Activated CD4-positive, alpha-beta memory T cell treated with anti-CD3 and anti-CD28 coated beads for 36 hours (primary cell): ENCODE data around the gene TMEM42. TPM values are rescaled to one million over a fixed set of nuclear protein-coding genes. Genes with fewer than 3 reads are reported as not detected.
"Not testable (repeated sequence)": the region's sequence is repeated elsewhere in the genome, so short reads cannot be mapped to it uniquely, and the experiment has no call there.

Experiments
- CTCF ChIA-PET: fragments of 350-600 bp; sonication (Branson Sonifier 250); formaldehyde crosslinking; loops from one replicate; lab custom pipeline; 2021; ENCODE audit warnings: antibody characterized with exemption, inconsistent platforms; lab: Charles Lee
- POLR2A ChIA-PET: fragments of 350-600 bp; sonication (Branson Sonifier 250); formaldehyde crosslinking; loops from one replicate; lab custom pipeline; 2021; ENCODE audit warnings: antibody characterized with exemption; lab: Charles Lee
- DNase-seq: peaks from one replicate; pipeline ENCODE4 v3.0.0-alpha.2; 2020
- H3K27ac Mint-ChIP-seq: one replicate; pipeline ENCODE4 v1.8.0; 2021; ENCODE audit warnings: mixed read lengths
- H3K27me3 Mint-ChIP-seq: one replicate; pipeline ENCODE4 v1.8.0; 2021; ENCODE audit warnings: mixed read lengths
- H3K36me3 Mint-ChIP-seq: one replicate; pipeline ENCODE4 v1.8.0; 2021; ENCODE audit warnings: mixed read lengths
- H3K4me1 Mint-ChIP-seq: one replicate; pipeline ENCODE4 v1.8.0; 2021; ENCODE audit warnings: low read depth, mixed read lengths
- H3K4me3 Mint-ChIP-seq: one replicate; pipeline ENCODE4 v1.8.0; 2021; ENCODE audit warnings: mild to moderate bottlenecking, mixed read lengths
- H3K9me3 Mint-ChIP-seq: one replicate; pipeline ENCODE4 v1.8.0; 2021; ENCODE audit warnings: mixed read lengths
- intact Hi-C: fragments of 100-400 bp; cut with micrococcal nuclease; formaldehyde crosslinking; loops from one replicate; pipeline ENCODE4 v1.15.1; 2023
- total RNA-seq, 2 experiments: library from RNA; stranded (reverse); gene quantifications; one replicate each; pipeline ENCODE4 v1.2.3, GENCODE V29; 2021

TMEM42 gene
- 10 to 100 TPM; 13.0 to 13.5 TPM for total RNA-seq

DNA sequence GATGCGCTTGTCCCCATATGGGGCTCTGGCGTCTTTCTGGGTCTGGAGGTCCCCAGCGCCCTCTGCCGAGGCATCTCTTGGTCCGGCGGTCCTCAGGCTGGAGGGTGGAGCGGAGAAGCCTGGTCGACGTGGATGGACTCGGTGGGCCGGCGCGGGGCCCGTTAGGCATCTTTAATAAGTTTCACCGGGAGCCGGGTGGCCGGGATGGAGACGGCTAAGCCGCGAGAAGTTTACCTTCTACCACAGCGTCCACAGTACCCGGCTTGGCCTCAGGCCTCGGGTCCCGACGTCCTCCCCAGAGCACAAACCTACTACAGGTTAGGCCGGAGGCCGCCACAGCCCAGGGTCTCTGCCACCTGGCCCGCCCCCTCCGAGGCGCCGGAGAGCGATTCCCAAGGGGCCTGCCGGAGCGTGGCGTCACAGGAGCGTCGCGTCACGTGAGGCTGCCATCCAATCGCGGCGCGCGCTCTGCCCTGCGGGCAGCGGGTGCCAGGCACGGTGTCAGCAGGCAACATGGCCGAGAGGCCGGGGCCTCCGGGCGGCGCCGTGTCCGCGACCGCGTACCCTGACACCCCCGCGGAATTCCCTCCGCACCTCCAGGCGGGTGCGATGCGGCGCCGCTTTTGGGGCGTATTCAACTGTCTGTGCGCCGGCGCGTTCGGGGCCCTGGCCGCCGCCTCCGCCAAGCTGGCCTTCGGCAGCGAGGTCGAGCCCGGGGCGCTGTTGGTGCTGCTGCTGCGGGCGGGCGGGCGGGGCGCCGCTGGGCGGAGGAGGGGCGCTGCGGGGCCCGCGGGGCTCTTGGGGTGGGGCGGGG, at the start of gene TMEM42:
Gene TMEM42, plus strand, starts transcription at position 501 of the 814 bp plus-strand sequence. Its CDS starts 13 bp downstream, at position 514.
- Mint-ChIP-seq H3K4me3 (peak within 1 kb of the TSS; percentile 82), H3K36me3 (no peaks in the 10 kb centered on the region), H3K4me1 (peaks cover 35% of the 10 kb centered on the region), H3K27me3 (no peaks in the 10 kb centered on the region), H3K27ac (peak within 1 kb of the TSS; percentile 82), H3K9me3 (no peaks in the 10 kb centered on the region)
- POLR2A ChIA-PET, result interaction anchor here (1.4 kb wide), 1 partner anchor 132 kb away, joined by 3 read pairs; the partner anchor contains the start of gene ZNF501
- CTCF ChIA-PET, result no interaction called here
- peak; percentile 91 for DNase-seq
- intact Hi-C loops, result loop anchor here (1.0 kb wide), 1 partner anchor 100 kb away; the partner anchor contains the start of genes KIAA1143 and KIF15

DNA sequence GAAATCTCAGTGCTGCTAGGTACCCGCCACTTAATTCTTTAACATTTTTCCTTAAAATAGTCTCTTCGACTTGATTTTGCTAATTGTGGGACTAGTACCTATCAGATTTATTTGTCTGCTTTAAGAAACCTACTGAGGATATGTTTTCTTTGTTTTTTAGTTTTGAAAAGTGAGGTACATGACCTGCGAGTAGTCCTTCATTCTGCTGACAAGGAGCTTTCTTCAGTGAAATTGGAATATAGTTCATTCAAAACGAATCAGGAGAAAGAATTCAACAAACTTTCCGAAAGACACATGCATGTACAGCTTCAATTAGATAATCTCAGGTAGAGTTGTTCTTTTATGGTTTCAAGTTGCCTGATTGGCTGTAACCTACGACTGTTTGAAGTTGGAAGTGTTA, 47.0 kb upstream of the TMEM42 start:
- Mint-ChIP-seq H3K9me3 (peaks cover 10% of the 10 kb centered on the region), H3K4me3 (no peak overlapping the region), H3K27me3 (no peaks in the 10 kb centered on the region), H3K36me3 (peaks cover 44% of the 10 kb centered on the region), H3K27ac (no peak overlapping the region), H3K4me1 (no peaks in the 10 kb centered on the region)
- ChIA-PET CTCF (no interaction called here), POLR2A (no interaction called here)
- intact Hi-C loops, result no loop called here
- DNase-seq, result no peak

DNA sequence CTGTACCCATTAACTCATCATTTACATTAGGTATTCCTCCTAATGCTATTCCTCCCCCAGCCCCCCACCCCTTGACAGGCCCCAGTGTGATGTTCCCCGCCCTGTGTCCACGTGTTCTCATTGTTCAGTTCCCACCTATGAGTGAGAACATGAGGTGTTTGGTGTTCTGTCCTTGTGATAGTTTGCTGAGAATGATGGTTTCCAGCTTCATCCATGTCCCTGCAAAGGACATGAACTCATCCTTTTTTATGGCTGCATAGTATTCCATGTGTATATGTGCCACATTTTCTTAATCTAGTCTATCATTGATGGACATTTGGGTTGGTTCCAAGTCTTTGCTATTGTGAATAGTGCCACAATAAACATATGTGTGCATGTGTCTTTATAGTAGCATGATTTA, 45.4 kb upstream of the TMEM42 start:
- CTCF ChIA-PET, H3K27me3 Mint-ChIP-seq, H3K27ac Mint-ChIP-seq, DNase-seq, POLR2A ChIA-PET, H3K4me3 Mint-ChIP-seq, intact Hi-C loops, H3K4me1 Mint-ChIP-seq: not testable (repeated sequence)
- Mint-ChIP-seq H3K9me3 (peaks cover 10% of the 10 kb centered on the region), H3K36me3 (peaks cover 49% of the 10 kb centered on the region)

DNA sequence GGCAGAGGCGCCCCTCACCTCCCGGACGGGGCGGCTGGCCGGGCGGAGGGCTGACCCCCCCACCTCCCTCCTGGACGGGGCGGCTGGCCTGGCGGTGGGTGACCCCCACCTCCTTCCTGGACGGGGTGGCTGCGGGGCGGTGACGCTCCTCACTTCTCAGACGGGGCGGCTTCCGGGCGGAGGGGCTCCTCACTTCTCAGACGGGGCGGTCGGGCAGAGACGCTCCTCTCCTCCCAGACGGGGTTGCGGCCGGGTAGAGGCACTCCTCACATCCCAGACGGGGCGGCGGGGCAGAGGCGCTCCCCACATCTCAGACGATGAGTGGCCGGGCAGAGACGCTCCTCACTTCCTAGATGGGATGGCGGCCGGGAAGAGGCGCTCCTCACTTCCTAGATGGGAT, 40.5 kb upstream of the TMEM42 start:
- POLR2A ChIA-PET, CTCF ChIA-PET, DNase-seq, H3K4me1 Mint-ChIP-seq, H3K4me3 Mint-ChIP-seq, H3K27me3 Mint-ChIP-seq, intact Hi-C loops, H3K27ac Mint-ChIP-seq: not testable (repeated sequence)
- H3K9me3 Mint-ChIP-seq, result peaks cover 20% of the 10 kb centered on the region
- H3K36me3 Mint-ChIP-seq, result peaks cover 59% of the 10 kb centered on the region

DNA sequence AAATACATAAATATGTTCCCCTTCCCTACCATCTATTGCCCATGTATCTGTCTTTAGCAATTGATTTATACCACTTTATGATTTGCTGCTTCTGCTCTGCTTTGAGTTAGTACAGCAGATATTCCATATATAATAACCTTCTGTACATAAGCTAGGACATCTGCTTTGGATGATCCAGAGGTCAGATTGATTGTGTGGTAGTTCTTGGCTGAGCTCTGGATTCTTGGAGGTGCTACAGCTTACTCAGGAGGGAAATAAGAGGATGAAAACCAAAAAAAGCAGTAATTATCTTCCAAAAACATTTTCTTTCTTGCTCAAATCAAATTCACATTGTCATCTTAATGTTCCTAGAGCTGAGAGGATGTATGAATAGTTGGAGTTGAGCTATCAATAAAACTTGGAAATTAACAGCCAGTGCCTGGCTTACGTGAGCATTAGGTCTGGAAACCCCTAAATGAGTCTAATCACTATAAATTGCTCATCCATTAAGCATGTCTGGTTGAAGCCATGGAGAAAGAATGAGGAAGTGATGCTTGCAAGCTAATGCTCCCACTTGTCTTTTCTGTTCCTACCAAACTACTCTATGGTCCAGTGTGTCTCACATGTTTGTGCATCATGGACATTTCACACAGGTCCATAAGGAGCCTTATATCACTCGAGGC, 36.3 kb upstream of the TMEM42 start:
- Mint-ChIP-seq H3K4me1 (no peaks in the 10 kb centered on the region), H3K4me3 (no peak overlapping the region), H3K9me3 (peaks cover 9% of the 10 kb centered on the region), H3K27me3 (no peaks in the 10 kb centered on the region), H3K27ac (no peak overlapping the region), H3K36me3 (peaks cover 42% of the 10 kb centered on the region)
- intact Hi-C loops, result no loop called here
- ChIA-PET CTCF (no interaction called here), POLR2A (interaction anchor here (1.4 kb wide), 1 partner anchor 64 kb away, joined by 4 read pairs; the partner anchor contains the start of gene KIAA1143)
- no peak for DNase-seq

DNA sequence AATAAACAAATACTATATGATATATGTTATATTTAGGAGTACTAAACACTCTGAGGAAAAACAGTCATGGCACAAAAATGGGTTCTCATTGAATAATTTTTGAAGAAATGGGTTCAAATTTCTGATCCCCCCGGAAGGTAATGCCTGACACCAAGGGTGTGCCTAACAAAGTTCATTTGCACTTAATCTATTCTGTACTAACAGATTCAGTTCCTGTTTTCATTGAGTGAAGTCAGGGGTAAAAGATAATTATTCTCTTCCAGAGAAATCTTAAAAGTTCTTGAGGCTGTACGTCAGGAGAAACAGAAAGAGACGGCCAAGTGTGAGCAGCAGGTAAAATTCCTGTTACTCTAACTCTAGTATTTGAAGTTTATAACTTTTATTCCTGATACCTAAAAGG, 34.5 kb upstream of the TMEM42 start:
- Mint-ChIP-seq H3K4me3 (no peak overlapping the region), H3K36me3 (peaks cover 39% of the 10 kb centered on the region), H3K27ac (no peak overlapping the region), H3K4me1 (no peaks in the 10 kb centered on the region), H3K27me3 (no peaks in the 10 kb centered on the region), H3K9me3 (peaks cover 4% of the 10 kb centered on the region)
- ChIA-PET POLR2A (no interaction called here), CTCF (no interaction called here)
- intact Hi-C loops, result no loop called here
- no peak for DNase-seq

DNA sequence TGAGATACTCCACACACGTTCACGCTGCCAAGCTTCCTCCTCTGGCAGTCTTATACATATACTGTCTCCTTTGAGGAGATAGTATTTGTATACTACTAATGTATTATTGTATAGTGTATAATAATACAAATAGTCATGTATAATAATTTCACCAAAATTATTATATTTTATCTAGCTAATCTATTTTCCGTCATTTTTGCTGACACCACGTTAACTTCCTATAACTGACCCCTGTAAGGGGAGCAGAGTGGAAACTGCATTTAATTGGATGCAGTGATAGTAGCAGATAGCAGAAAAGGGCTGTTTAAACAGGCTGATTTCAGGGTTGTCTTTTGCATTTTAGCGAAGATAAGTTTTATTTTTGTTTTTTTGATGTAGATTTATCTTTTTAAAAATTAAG, 30.5 kb upstream of the TMEM42 start:
- Mint-ChIP-seq H3K4me1 (no peaks in the 10 kb centered on the region), H3K27me3 (no peaks in the 10 kb centered on the region), H3K27ac (no peak overlapping the region), H3K36me3 (peaks cover 27% of the 10 kb centered on the region), H3K9me3 (peaks cover 4% of the 10 kb centered on the region), H3K4me3 (no peak overlapping the region)
- intact Hi-C loops, result no loop called here
- CTCF ChIA-PET, result interaction anchor here (0.6 kb wide), 1 partner anchor 551 kb away, joined by 4 read pairs; no protein-coding TSS in a partner anchor
- no peak for DNase-seq
- POLR2A ChIA-PET, result no interaction called here

DNA sequence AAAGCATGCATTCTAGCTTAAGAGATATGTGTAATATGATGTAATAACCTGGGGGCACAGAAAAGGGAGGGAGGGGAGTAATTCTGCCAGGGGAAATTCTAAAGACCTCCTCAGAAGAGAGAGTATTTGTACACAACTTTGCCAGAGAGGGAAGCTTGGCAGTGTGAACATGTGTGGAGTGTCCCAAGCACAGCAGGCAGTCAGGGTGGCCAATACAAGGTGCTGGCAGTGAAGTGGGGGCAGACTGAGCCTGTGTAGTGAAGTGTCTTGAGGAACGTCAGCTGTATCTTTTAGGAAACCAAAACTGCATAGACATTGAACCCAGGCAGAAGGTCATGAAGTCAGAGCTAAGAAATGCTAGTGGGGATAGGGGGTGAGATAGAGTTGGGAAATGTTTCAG, 29.7 kb upstream of the TMEM42 start:
- DNase-seq, result no peak
- intact Hi-C loops, result no loop called here
- Mint-ChIP-seq H3K9me3 (peaks cover 10% of the 10 kb centered on the region), H3K36me3 (peaks cover 31% of the 10 kb centered on the region), H3K27me3 (no peaks in the 10 kb centered on the region), H3K27ac (no peak overlapping the region), H3K4me1 (no peaks in the 10 kb centered on the region), H3K4me3 (no peak overlapping the region)
- CTCF ChIA-PET, result no interaction called here
- POLR2A ChIA-PET, result no interaction called here

DNA sequence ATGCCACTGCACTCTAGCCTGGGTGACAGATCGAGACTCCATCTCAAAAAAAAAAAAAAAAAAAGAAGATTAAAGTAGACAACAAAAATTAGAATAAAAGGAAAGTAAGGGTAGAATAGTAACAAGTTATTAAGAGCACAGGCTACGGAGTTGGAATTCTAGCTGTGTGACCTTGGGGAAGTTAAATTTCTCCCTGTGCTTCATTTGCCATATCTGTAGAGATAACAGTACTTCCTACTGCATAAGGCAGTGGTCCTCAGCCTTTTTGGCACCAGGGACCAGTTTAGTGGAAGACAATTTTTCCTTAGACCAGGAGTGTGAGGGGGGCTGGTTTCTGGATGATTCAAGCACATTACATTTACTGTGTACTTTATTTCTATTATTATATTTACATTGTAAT, 28.7 kb upstream of the TMEM42 start:
- Mint-ChIP-seq H3K27me3 (no peaks in the 10 kb centered on the region), H3K9me3 (peaks cover 14% of the 10 kb centered on the region), H3K27ac (no peak overlapping the region), H3K4me3 (no peak overlapping the region), H3K4me1 (no peaks in the 10 kb centered on the region), H3K36me3 (peaks cover 28% of the 10 kb centered on the region)
- intact Hi-C loops, result no loop called here
- CTCF ChIA-PET, result no interaction called here
- no peak for DNase-seq
- POLR2A ChIA-PET, result no interaction called here

DNA sequence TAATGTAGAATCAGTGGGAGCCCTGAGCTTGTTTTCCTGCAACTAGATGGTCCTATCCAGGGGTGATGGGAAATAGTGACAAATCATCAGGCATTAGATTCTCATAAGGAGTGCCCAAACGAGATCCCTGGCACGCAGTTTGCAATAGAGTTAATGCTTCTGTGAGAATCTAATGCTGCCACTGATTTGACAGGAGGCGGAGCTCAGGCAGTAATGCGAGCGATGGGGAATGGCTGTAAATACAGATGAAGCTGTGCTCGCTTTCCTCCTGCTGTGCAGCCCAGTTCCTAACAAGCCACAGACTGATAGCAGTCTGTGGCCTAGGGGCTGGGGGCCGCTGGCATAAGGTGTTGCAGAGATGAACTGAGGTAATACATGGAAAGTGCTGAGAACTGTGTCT, 28.3 kb upstream of the TMEM42 start:
- ChIA-PET POLR2A (no interaction called here), CTCF (no interaction called here)
- intact Hi-C loops, result no loop called here
- no peak for DNase-seq
- Mint-ChIP-seq H3K4me1 (no peaks in the 10 kb centered on the region), H3K27ac (no peak overlapping the region), H3K9me3 (peaks cover 16% of the 10 kb centered on the region), H3K36me3 (peaks cover 32% of the 10 kb centered on the region), H3K4me3 (no peak overlapping the region), H3K27me3 (no peaks in the 10 kb centered on the region)

DNA sequence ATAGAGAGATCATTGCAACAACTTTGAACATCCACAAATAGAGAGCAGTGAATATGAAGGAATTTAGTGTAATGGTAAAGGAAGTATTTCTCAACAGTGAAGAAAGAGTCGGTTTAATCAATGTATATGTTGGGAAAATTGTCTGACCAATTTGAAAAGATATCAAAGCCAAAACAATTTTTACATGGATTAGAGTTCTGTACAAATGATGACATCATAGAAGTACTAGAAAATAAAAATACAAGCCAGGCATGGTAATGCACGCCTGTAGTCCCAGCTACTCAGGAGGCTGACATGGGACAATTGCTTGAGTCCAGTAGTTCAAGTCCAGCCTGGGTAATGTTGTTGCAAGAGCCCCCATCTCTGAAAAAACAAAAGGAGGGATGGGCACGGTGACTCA, 26.0 kb upstream of the TMEM42 start:
- Mint-ChIP-seq H3K9me3 (peaks cover 16% of the 10 kb centered on the region), H3K4me3 (no peak overlapping the region), H3K36me3 (peaks cover 35% of the 10 kb centered on the region), H3K27ac (no peak overlapping the region), H3K4me1 (no peaks in the 10 kb centered on the region), H3K27me3 (no peaks in the 10 kb centered on the region)
- ChIA-PET CTCF (no interaction called here), POLR2A (no interaction called here)
- intact Hi-C loops, result no loop called here
- DNase-seq, result no peak

DNA sequence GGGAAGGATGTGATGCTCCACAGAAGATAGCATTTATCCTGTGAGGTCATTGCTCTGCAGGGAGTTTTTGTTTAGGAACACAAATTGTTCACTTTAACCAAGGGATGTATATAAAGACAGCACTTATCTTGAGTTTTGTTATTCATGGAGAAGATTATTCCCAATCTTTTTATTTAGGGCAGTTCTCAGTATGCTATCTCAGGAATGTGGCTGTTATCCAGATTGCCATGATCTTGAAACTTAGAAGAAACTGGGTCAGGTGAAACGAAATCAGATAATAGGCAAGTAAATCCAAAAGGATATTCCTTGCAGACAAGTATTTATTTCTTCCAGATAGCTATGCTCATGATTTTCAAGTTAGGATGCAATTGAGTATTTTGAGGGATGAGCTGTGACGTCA, 19.3 kb upstream of the TMEM42 start:
- ChIA-PET POLR2A (no interaction called here), CTCF (no interaction called here)
- intact Hi-C loops, result no loop called here
- H3K27ac Mint-ChIP-seq, result no peak overlapping the region
- H3K4me1 Mint-ChIP-seq, result no peaks in the 10 kb centered on the region
- H3K9me3 Mint-ChIP-seq, result peaks cover 3% of the 10 kb centered on the region
- H3K27me3 Mint-ChIP-seq, result no peaks in the 10 kb centered on the region
- no peak overlapping the region for H3K4me3 Mint-ChIP-seq
- H3K36me3 Mint-ChIP-seq, result peaks cover 43% of the 10 kb centered on the region
- DNase-seq, result no peak
